PC-3 (cell line): ENCODE data around the gene YTHDC1. TPM values are rescaled to one million over a fixed set of nuclear protein-coding genes. Genes with fewer than 3 reads are reported as not detected.

Experiments used
- ATAC-seq: fragments of 200-7000 bp; cut with Tn5 transposase; 2 replicates; pipeline ENCODE4 v1.9.1; 2020; ENCODE audit warnings: mild to moderate bottlenecking, moderate library complexity
- BruUV-seq: library from RNA; stranded (reverse); fragments of 400-500 nt; replicated peaks from 2 replicates; lab custom pipeline; 2021; lab: Mats Ljungman, UMichigan
- CTCF ChIA-PET: fragments of 300-600 bp; sonication (Branson Sonifier 250); formaldehyde crosslinking; loops from one replicate; lab custom pipeline; 2022; ENCODE audit warnings: antibody characterized with exemption; lab: Charles Lee
- POLR2A ChIA-PET: fragments of 300-600 bp; sonication (Branson Sonifier 250); formaldehyde crosslinking; loops from one replicate; lab custom pipeline; 2022; ENCODE audit warnings: antibody characterized with exemption; ENCODE audit not compliant: unreplicated experiment; lab: Charles Lee
- DNase-seq: peaks from one replicate; pipeline ENCODE4 v3.0.0-alpha.2; 2015
- H2AFZ ChIP-seq: fragments of 300-600 bp; sonication (generic); 2 replicates; pipeline ENCODE4 v1.6.0; 2016; ENCODE audit warnings: antibody characterized with exemption, low read length
- H3F3A ChIP-seq: fragments of 300-600 bp; sonication (generic); one replicate; pipeline ENCODE4 v1.6.0; 2017; ENCODE audit warnings: antibody characterized with exemption, low read length, control low read depth, mild to moderate bottlenecking; ENCODE audit not compliant: unreplicated experiment
- H3K27ac ChIP-seq: fragments of 300-600 bp; sonication (generic); 2 replicates; pipeline ENCODE4 v1.5.1; 2016; ENCODE audit warnings: mild to moderate bottlenecking, low read length
- H3K27me3 ChIP-seq: fragments of 300-600 bp; sonication (generic); 2 replicates; pipeline ENCODE4 v1.6.1; 2016; ENCODE audit warnings: low read length, mixed read lengths
- H3K36me3 ChIP-seq: fragments of 300-600 bp; sonication (generic); 2 replicates; pipeline ENCODE4 v1.6.1; 2016; ENCODE audit warnings: low read depth, mixed run types, low read length, mixed read lengths
- H3K4me1 ChIP-seq: fragments of 300-600 bp; sonication (generic); 2 replicates; pipeline ENCODE4 v1.5.1; 2016; ENCODE audit warnings: low read length; ENCODE audit not compliant: insufficient read depth
- H3K4me2 ChIP-seq: fragments of 300-600 bp; sonication (generic); 2 replicates; pipeline ENCODE4 v1.6.0; 2016; ENCODE audit warnings: low read length
- H3K4me3 ChIP-seq: fragments of 300-600 bp; sonication (generic); 2 replicates; pipeline ENCODE4 v1.5.1; 2016; ENCODE audit warnings: mild to moderate bottlenecking, low read length, mixed read lengths
- H3K79me2 ChIP-seq: fragments of 300-600 bp; sonication (generic); 2 replicates; pipeline ENCODE4 v1.6.1; 2017; ENCODE audit warnings: low read length, mixed read lengths
- H3K9ac ChIP-seq: fragments of 300-600 bp; sonication (generic); 2 replicates; pipeline ENCODE4 v1.6.0; 2016; ENCODE audit warnings: mild to moderate bottlenecking, low read length
- H3K9me2 ChIP-seq: fragments of 300-600 bp; sonication (generic); replicated peaks from 2 replicates; pipeline ENCODE4 v1.6.1; 2016; ENCODE audit warnings: mixed run types, low read length, mixed read lengths
- H3K9me3 ChIP-seq: fragments of 300-600 bp; sonication (generic); 2 replicates; pipeline ENCODE4 v1.6.1; 2016; ENCODE audit warnings: low read length, mixed read lengths
- H4K20me1 ChIP-seq: fragments of 300-600 bp; sonication (generic); 2 replicates; pipeline ENCODE4 v1.6.1; 2016; ENCODE audit warnings: low read length, mixed read lengths
- CTCF ChIP-seq: fragments of 300-600 bp; sonication (generic); conservative IDR thresholded peaks from 2 replicates; pipeline ENCODE4 v1.5.1; 2017; ENCODE audit warnings: antibody characterized with exemption, low read depth, mild to moderate bottlenecking, low read length
- EZH2 ChIP-seq: fragments of 300-600 bp; sonication (generic); IDR thresholded peaks from one replicate; pipeline ENCODE4 v1.6.1; 2017; ENCODE audit warnings: antibody characterized with exemption, mild to moderate bottlenecking, low read length; ENCODE audit not compliant: unreplicated experiment
- EZH2phosphoT487 ChIP-seq: fragments of 300-600 bp; sonication (generic); IDR thresholded peaks from 2 replicates; pipeline ENCODE4 v1.6.1; 2018; ENCODE audit warnings: mild to moderate bottlenecking, antibody characterized with exemption, low read length, borderline replicate concordance
- intact Hi-C: fragments of 100-400 bp; cut with micrococcal nuclease; formaldehyde crosslinking; loops from 2 replicates; pipeline ENCODE4 v1.9.0; 2023
- total RNA-seq: library from RNA; depleted of rRNA; stranded (reverse); fragments of >200 nt; gene quantifications from 2 replicates; pipeline ENCODE4 v1.2.3, GENCODE V29; 2014

Gene YTHDC1
- total RNA-seq, 1 experiment from 2014 or later: 55.5 TPM

GRCh38 chr4:68337004-68337403 lies 12.9 kb downstream of the YTHDC1 start:
- Histone ChIP-seq H3K4me3 (no peak overlapping the region), H3K4me2 (no peak overlapping the region), H3K36me3 (peaks cover 55% of the 10 kb centered on the region), H3K9me2 (no peaks in the 10 kb centered on the region), H3K9ac (no peak overlapping the region), H3K27ac (no peak overlapping the region), H4K20me1 (peaks cover 60% of the 10 kb centered on the region), H3K27me3 (no peaks in the 10 kb centered on the region), H2AFZ (no peak overlapping the region), H3F3A (no peaks in the 10 kb centered on the region), H3K79me2 (peaks cover 80% of the 10 kb centered on the region), H3K9me3 (no peaks in the 10 kb centered on the region), H3K4me1 (no peaks in the 10 kb centered on the region)
- no peak for ATAC-seq
- TF ChIP-seq EZH2 (no peak), CTCF (no peak), EZH2phosphoT487 (no peak)
- no peak for DNase-seq
- POLR2A ChIA-PET: no interaction called here
- intact Hi-C loops: no loop called here
- no TSS peak for BruUV-seq
- CTCF ChIA-PET: no interaction called here

- Histone ChIP-seq H3K4me1 (no peaks in the 10 kb centered on the region), H3K9me3 (no peaks in the 10 kb centered on the region), H3K79me2 (peaks cover 80% of the 10 kb centered on the region), H3K27me3 (no peaks in the 10 kb centered on the region), H3K4me2 (no peak overlapping the region), H2AFZ (no peak overlapping the region), H3K27ac (no peak overlapping the region), H3F3A (no peaks in the 10 kb centered on the region), H3K9me2 (no peaks in the 10 kb centered on the region), H3K9ac (no peak overlapping the region), H4K20me1 (peaks cover 55% of the 10 kb centered on the region), H3K36me3 (peaks cover 60% of the 10 kb centered on the region), H3K4me3 (no peak overlapping the region)
- no TSS peak for BruUV-seq
- TF ChIP-seq CTCF (no peak), EZH2 (no peak), EZH2phosphoT487 (no peak)
- CTCF ChIA-PET: no interaction called here
- intact Hi-C loops: no loop called here
- POLR2A ChIA-PET: no interaction called here
- ATAC-seq (no peak), DNase-seq (no peak)
These were observed 13.4 kb downstream of the YTHDC1 start for GRCh38 chr4:68336530-68336929.

GRCh38 chr4:68326141-68326540 lies 23.7 kb downstream of the YTHDC1 start:
- no peaks in the 10 kb centered on the region for H3K4me1 ChIP-seq
- no peaks in the 10 kb centered on the region for H3K27me3 ChIP-seq
- H3K4me2 ChIP-seq: no peak overlapping the region
- H3K9ac ChIP-seq: no peak overlapping the region
- H3K4me3 ChIP-seq: no peak overlapping the region
- intact Hi-C loops: no loop called here
- no peaks in the 10 kb centered on the region for H3K9me3 ChIP-seq
- BruUV-seq: no TSS peak
- no peak overlapping the region for H2AFZ ChIP-seq
- no peak overlapping the region for H3K27ac ChIP-seq
- H3F3A ChIP-seq: no peaks in the 10 kb centered on the region
- DNase-seq: no peak
- 0 out of 2 replicates have a peak, but pooled peaks cover 5% of the 10 kb centered on the region for H3K79me2 ChIP-seq
- ChIA-PET POLR2A (no interaction called here), CTCF (no interaction called here)
- 0 out of 2 replicates have a peak, but pooled peaks cover 7% of the 10 kb centered on the region for H4K20me1 ChIP-seq
- peaks cover 60% of the 10 kb centered on the region for H3K36me3 ChIP-seq
- no peak for TF ChIP-seq EZH2
- TF ChIP-seq EZH2phosphoT487: no peak
- TF ChIP-seq CTCF: no peak
- no peak for ATAC-seq
- no peaks in the 10 kb centered on the region for H3K9me2 ChIP-seq
